ENCODE results near the gene IRF2BP1. TPM values are rescaled to one million over a fixed set of nuclear protein-coding genes. Genes with fewer than 3 reads are reported as not detected.
A peak's percentile ranks its signal among the peaks of the same experiment; 100 is the strongest.

The IRF2BP1 gene
- total and polyA plus RNA-seq, 7 donors, result 7.8 to 25.5 (median 18.0) TPM

- peaks cover 8 to 32% (median 24%) of the 10 kb centered on the region in 3 donors for H3K27me3 ChIP-seq
- no peak for DNase-seq
- H3K4me3 ChIP-seq, result no peak overlapping the region
- intact Hi-C loops (cut with DNase I), result no loop called here
- H3K36me3 ChIP-seq, result peaks cover 0 to 11% (median 0%) of the 10 kb centered on the region in 4 donors
- TF ChIP-seq, protein P1, sequence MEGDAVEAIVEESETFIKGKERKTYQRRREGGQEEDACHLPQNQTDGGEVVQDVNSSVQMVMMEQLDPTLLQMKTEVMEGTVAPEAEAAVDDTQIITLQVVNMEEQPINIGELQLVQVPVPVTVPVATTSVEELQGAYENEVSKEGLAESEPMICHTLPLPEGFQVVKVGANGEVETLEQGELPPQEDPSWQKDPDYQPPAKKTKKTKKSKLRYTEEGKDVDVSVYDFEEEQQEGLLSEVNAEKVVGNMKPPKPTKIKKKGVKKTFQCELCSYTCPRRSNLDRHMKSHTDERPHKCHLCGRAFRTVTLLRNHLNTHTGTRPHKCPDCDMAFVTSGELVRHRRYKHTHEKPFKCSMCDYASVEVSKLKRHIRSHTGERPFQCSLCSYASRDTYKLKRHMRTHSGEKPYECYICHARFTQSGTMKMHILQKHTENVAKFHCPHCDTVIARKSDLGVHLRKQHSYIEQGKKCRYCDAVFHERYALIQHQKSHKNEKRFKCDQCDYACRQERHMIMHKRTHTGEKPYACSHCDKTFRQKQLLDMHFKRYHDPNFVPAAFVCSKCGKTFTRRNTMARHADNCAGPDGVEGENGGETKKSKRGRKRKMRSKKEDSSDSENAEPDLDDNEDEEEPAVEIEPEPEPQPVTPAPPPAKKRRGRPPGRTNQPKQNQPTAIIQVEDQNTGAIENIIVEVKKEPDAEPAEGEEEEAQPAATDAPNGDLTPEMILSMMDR (IDR thresholded peaks at IDR 0.05), result no peak
- TF ChIP-seq EP300 (IDR thresholded peaks at IDR 0.05) (no peak), POLR2A (IDR thresholded peaks at IDR 0.05) (no peak), POLR2AphosphoS5 (IDR thresholded peaks at IDR 0.05) (no peak)
- no peak overlapping the region for H3K27ac ChIP-seq
- peaks cover 0 to 32% (median 24%) of the 10 kb centered on the region in 4 donors for H3K4me1 ChIP-seq
- WGBS, 2 donors, result 19 to 66% methylated on average over 9 of the region's 9 CpGs
- H3K9me3 ChIP-seq, result no peaks in the 10 kb centered on the region
These were observed 20.5 kb downstream of the IRF2BP1 start for GRCh38 chr19:45865269-45865948.

DNA sequence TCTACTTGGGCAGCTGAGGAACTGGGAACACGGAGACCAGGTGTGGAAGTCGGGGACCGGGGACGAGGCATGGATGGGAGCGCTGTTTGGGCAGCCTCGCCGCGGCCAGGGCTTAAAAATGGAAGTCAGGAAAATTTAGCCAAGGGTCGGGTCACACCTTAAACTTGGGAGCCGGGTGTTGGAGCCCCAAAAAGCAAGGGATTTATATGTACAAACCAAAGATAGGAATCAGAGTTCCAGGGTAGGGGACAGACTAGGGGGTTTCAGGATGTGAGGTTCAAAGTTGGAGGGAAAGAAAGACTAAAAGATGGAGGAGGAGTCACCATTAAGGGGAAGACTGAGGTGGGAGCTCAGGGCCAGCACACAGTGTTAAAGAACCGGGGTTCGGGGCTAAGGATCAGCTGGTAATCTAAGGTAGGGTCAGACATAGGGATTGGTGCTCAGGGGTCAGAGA lies 21.3 kb downstream of the IRF2BP1 start:
- peaks cover 0 to 33% (median 24%) of the 10 kb centered on the region in 4 donors for H3K4me1 ChIP-seq
- peak overlapping the region in 1 of 4 donors; percentile 23 for H3K27ac ChIP-seq
- intact Hi-C loops (cut with DNase I), result loop anchor here (1.0 to 5.0 kb wide), 2 partner anchors 19 to 153 kb away; no protein-coding TSS in a partner anchor
- H3K4me3 ChIP-seq, result peak overlapping the region in 3 of 4 donors; percentile 94 to 99 (median 97)
- TF ChIP-seq POLR2AphosphoS5 (IDR thresholded peaks at IDR 0.05) (no peak), EP300 (IDR thresholded peaks at IDR 0.05) (no peak), POLR2A (IDR thresholded peaks at IDR 0.05) (no peak)
- TF ChIP-seq, protein P1 (IDR thresholded peaks at IDR 0.05), result no peak
- DNase-seq, result no peak
- H3K9me3 ChIP-seq, result no peaks in the 10 kb centered on the region
- 5 to 37% methylated on average over 12 of the region's 12 CpGs for WGBS, 2 donors
- peaks cover 0 to 16% (median under 1%) of the 10 kb centered on the region in 4 donors for H3K36me3 ChIP-seq
- peaks cover 8 to 32% (median 24%) of the 10 kb centered on the region in 3 donors for H3K27me3 ChIP-seq

- TF ChIP-seq, protein P1 (IDR thresholded peaks at IDR 0.05), result peak in 3 of 4 experiments; percentile 47 to 65 (median 48)
- TF ChIP-seq POLR2AphosphoS5 (IDR thresholded peaks at IDR 0.05), result no peak
- H3K4me1 ChIP-seq, result peaks cover 0 to 33% (median 24%) of the 10 kb centered on the region in 4 donors
- peaks cover 8 to 32% (median 24%) of the 10 kb centered on the region in 3 donors for H3K27me3 ChIP-seq
- H3K4me3 ChIP-seq, result peak within 1 kb of the TSS; percentile 19 to 99 (median 96)
- peak within 1 kb of the TSS in 2 of 4 donors; percentile 23 to 95 for H3K27ac ChIP-seq
- no peaks in the 10 kb centered on the region for H3K9me3 ChIP-seq
- H3K36me3 ChIP-seq, result peaks cover 0 to 22% (median 6%) of the 10 kb centered on the region in 4 donors
- no peak for DNase-seq
- 1 to 2% methylated on average over 71 of the region's 71 CpGs for WGBS, 2 donors
- intact Hi-C loops (cut with DNase I), result loop anchor here (1.0 to 5.0 kb wide), 3 partner anchors 19 to 153 kb away; partner anchors contain the start of gene IRF2BP1
These were observed 21.9 kb downstream of the IRF2BP1 start, which contains the start of gene FOXA3 for GRCh38 chr19:45863840-45864628. Gene FOXA3, plus strand, starts transcription at chr19:45864326. Its CDS starts 131 bp downstream, at chr19:45864457.

DNA sequence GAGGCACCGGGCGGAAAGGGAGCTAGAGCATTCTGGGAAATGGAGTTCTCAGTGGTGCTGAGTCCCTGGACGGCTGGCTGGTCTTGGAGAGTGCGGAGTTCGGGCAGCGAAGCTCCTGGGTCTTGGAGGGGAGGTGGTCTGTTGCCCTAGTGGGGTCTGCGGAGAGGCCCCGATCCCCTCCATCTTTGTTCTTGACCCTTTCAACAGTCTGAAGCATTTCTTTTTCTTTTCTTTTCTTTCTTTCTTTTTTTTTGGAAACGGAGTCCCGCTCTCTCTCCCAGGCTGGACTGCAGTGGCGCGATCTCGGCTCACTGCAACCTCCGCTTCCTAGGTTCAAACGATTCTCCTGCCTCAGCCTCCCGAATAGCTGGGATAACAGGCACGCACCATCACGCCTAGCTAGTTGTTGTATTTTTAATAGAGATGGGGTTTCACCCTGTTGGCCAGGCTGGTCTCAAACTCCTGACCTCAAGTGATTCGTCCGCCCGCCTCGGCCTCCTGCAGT lies 22.6 kb downstream of the IRF2BP1 start:
- Histone ChIP-seq H3K36me3 (peaks cover 0 to 28% (median 9%) of the 10 kb centered on the region in 4 donors), H3K4me3 (peak overlapping the region; percentile 19 to 99 (median 96)), H3K27me3 (peaks cover 8 to 32% (median 24%) of the 10 kb centered on the region in 3 donors), H3K4me1 (peaks cover 0 to 33% (median 24%) of the 10 kb centered on the region in 4 donors), H3K9me3 (no peaks in the 10 kb centered on the region), H3K27ac (peak overlapping the region in 1 of 4 donors; percentile 95)
- intact Hi-C loops (cut with DNase I), result loop anchor here (1.0 to 5.0 kb wide), 2 partner anchors 23 to 154 kb away; partner anchors contain the start of gene IRF2BP1
- 3% methylated on average over 22 of the region's 22 CpGs for WGBS, 2 donors
- TF ChIP-seq, protein P1 (IDR thresholded peaks at IDR 0.05), result no peak
- no peak for TF ChIP-seq EP300 (IDR thresholded peaks at IDR 0.05)
- TF ChIP-seq POLR2A (IDR thresholded peaks at IDR 0.05), result no peak
- no peak for TF ChIP-seq POLR2AphosphoS5 (IDR thresholded peaks at IDR 0.05)
- no peak for DNase-seq

All from sigmoid colon (tissue), 7 donors.